ENCODE measurements around the gene GYPB.
"Not testable (repeated sequence)": the region's sequence is repeated elsewhere in the genome, so short reads cannot be mapped to it uniquely, and the experiment has no call there.

DNA sequence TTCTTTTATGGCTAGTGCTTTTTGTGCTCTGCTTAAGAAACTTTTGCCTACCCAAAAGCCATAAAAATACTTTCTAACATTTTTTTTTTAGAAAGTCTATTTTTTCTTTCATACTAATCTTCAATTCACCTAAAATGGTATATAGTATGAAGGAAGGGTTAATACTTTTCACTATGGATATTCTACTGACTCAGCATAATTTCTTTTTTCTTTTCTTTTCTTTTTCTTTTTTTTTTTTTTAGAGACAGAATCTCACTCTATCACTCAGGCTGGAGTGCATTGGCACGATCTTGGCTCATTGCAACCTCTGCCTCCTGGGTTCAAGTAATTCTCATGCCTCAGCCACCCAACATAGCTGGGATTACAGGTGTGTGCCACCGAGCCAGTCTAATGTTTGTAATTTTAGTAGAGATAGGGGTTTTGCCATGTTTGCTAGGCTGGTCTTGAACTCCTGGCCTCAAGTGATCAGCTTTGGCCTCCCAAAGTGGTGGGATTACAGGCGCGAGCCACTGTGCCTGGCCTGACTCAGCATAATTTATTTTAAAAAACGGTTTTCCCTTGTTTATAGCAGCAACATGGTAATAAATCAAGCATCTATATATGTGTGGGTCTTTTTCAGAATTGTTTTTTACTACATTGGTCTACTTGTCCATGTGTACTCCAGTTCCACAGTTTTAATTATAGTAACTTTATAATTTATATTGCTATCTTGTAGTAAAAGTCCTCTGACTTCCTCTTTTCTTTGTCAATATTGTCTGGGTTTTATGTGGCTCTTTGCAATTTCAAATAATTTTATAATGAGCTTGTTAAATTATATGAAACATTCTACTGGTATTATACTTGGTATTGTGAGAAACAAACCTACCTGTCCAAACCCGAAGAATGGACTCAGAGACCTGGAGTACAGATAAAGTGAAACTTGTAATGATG is 30.6 kb upstream of the GYPB start:
- TF ChIP-seq, protein P1, sequence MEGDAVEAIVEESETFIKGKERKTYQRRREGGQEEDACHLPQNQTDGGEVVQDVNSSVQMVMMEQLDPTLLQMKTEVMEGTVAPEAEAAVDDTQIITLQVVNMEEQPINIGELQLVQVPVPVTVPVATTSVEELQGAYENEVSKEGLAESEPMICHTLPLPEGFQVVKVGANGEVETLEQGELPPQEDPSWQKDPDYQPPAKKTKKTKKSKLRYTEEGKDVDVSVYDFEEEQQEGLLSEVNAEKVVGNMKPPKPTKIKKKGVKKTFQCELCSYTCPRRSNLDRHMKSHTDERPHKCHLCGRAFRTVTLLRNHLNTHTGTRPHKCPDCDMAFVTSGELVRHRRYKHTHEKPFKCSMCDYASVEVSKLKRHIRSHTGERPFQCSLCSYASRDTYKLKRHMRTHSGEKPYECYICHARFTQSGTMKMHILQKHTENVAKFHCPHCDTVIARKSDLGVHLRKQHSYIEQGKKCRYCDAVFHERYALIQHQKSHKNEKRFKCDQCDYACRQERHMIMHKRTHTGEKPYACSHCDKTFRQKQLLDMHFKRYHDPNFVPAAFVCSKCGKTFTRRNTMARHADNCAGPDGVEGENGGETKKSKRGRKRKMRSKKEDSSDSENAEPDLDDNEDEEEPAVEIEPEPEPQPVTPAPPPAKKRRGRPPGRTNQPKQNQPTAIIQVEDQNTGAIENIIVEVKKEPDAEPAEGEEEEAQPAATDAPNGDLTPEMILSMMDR (IDR thresholded peaks at IDR 0.05), result not testable (repeated sequence)
- not testable (repeated sequence) for TF ChIP-seq POLR2A (IDR thresholded peaks at IDR 0.05; ENCODE audit: low read depth); POLR2AphosphoS5 (IDR thresholded peaks at IDR 0.05); EP300 (IDR thresholded peaks at IDR 0.05)
